VCaP (cell line): ENCODE measurements around the gene SYT1.

Experiments used
- H3K27ac ChIP-seq: fragments of 450-650 bp; 2 replicates; pipeline ENCODE4 v1.5.1; 2017
- TF ChIP-seq, protein P1 (sequence below): fragments of 450-650 bp; conservative IDR thresholded peaks from 2 replicates; pipeline ENCODE4 v1.5.1; 2017; ENCODE audit warnings: mild to moderate bottlenecking, moderate library complexity

The SYT1 gene

DNA sequence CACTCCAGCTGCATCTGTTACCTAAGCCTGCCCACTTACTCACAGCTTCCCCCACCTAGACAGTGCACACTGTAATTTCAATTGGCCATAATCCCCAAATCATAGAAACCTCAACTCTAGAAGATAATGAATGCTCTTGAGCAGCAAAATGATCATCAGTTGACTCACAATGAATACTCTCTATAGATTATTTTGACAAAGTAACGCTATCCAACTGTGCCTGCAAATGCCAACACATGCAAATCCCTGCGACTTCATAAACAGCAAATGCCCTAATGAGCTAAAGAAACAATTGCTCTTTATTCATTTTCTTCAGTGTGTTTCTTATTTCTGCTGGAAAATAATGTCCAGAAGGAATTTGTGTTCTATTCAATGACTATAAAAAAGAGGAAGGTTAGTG is 506.7 kb downstream of the SYT1 start:
- TF ChIP-seq, protein P1, sequence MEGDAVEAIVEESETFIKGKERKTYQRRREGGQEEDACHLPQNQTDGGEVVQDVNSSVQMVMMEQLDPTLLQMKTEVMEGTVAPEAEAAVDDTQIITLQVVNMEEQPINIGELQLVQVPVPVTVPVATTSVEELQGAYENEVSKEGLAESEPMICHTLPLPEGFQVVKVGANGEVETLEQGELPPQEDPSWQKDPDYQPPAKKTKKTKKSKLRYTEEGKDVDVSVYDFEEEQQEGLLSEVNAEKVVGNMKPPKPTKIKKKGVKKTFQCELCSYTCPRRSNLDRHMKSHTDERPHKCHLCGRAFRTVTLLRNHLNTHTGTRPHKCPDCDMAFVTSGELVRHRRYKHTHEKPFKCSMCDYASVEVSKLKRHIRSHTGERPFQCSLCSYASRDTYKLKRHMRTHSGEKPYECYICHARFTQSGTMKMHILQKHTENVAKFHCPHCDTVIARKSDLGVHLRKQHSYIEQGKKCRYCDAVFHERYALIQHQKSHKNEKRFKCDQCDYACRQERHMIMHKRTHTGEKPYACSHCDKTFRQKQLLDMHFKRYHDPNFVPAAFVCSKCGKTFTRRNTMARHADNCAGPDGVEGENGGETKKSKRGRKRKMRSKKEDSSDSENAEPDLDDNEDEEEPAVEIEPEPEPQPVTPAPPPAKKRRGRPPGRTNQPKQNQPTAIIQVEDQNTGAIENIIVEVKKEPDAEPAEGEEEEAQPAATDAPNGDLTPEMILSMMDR = no peak
- H3K27ac ChIP-seq = no peak overlapping the region

DNA sequence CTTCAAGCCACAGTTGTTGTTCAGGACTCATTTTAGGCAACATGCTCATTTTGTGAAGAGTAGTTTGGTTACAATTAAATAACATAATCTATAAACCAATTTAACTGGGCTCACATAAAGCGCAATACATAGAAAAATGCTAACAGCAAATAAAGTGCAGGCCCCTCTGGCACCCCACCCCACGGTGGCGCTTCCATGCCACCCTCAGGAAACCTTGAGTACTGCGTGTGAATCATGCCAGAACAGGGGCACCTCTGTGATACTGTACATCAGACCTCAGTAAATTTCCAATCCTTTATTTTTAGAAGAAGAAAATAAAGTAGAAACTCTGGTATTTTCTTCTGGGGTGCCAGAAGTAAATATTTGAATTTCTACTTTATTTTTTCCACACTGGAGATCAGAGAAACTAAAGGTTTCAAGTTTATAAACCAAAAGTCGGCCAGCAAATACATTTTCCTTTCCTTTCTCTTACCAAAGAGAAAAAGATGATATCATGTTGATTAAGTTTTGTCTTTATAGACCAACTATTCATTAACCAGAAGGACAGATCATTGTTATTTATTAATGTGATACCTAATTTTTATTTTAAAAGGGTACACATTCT is 509.4 kb downstream of the SYT1 start:
- TF ChIP-seq, protein P1 = peak; percentile 76
- H3K27ac ChIP-seq = no peak overlapping the region

DNA sequence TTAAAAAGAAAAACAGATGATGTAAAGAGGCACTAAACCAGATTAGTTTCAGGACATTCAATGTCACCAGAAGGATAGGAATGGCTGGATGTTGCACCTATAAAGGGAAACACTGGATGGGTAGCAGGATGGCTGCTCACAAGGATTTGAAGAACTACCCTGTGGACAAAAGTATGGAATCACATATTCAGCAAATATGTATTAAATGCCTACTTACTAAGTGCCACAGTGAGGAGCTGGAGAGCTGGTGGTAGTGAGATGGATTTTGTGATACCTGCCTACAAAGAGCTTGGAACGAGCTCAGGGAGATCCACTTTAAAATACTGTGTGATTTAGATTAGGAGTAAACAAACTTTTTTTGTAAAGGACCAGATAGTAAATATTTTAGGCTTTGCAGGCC is 510.0 kb downstream of the SYT1 start:
- no peak overlapping the region for H3K27ac ChIP-seq
- TF ChIP-seq, protein P1 = no peak

DNA sequence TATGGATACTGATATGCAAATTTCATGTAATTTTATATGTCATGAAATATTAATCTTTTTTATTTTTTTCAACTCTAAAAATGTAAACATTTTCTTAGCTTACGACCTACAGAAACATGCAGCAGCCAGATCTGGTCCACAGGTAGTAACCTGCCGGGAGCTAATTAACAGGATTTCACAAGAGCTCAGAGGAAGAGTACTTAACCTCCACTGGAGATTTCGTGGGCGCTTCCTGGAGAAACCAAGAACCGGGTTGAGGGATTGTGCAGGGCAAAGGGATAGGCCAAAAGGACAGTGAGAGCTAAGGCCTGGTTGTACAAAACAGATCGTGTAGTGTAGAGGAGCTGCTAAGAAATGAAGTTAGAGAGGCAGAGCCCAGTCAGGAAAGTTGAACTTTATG is 510.5 kb downstream of the SYT1 start:
- TF ChIP-seq, protein P1 = no peak
- H3K27ac ChIP-seq = no peak overlapping the region

DNA sequence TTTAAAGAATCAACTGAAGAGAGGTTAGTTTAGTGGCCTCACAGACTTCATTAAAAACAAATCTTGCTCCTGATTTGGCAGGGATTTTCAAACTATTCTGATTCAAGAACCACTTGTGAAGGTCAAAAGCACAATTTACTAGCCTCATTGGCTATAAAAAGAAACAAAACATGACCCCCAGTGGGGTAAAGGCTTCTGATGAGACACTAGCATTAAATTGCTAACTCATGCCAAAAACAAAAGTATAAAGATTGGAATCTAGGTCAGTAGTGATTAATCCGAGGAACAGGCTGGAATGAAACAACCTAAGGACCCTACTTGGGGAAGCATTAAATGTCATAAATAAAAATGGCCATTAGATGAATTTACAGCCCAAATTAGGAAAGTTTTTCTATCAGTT is 513.9 kb downstream of the SYT1 start:
- TF ChIP-seq, protein P1 = no peak
- no peak overlapping the region for H3K27ac ChIP-seq

DNA sequence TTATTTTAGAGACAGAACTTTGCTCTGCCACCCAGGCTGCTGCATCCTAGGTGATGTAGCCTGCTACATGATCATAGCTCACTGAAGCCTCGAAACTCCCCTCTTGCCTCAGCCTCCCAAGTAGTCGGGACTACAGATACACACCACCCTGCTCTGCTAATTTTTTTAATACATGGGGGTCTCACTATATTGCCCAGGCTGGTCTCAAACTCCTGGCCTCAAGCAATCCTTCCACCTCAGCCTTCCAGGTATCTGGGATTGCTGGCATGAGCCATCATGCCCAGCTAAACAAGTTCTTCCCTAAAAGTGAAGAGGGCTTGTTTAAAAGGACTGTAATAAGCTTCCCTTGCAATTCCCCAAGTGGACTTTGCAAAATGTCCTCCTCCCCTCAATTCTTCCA is 515.8 kb downstream of the SYT1 start:
- no peak overlapping the region for H3K27ac ChIP-seq
- TF ChIP-seq, protein P1 = no peak

DNA sequence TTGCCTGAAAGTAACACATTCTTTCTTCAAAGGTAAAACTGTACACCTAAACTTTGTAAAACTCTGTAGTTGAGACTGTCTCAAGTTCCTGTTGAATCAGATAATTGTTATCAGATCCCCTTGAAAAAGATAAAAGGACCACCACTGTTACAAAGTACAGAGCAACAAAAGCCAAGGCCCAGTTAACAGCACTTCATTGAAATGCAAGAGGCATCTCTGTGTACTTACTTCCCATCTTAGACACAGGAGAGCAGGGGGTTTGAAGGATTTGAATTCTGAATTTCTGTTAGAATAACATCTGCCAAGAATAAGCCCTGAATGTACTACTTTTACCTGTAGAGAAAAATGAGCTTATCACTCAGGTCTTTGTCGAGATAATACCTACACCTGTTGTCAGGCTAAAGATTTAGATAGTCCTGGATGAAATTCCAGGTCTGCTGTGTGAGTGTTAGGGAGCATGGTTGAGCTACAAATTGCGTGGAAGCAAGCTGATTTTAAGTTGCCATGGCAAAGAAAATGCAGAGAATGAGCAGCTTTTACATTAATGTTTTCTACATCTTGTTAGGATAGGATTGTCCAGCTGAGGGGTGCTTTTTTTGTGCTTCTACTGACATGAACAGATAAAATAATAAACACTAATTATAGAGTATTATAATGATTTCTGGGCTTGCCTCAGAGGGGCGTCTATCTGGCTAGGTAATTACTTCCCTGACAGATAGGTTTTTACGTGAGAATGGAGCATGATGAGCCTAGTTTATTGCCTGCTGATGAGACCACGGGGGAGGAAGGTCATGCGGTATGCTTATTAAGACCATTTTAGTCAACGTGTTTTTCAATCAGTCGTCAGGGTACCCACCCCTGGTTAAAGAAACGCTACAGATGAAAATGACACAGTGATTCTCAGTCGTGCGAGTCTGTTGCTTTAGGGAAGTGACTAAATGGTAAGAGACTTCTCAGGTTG is 517.0 kb downstream of the SYT1 start:
- TF ChIP-seq, protein P1 = no peak
- no peak overlapping the region for H3K27ac ChIP-seq
